OCI-LY7 (cell line): Measurements from ENCODE around the gene RFPL1. TPM values are rescaled to one million over a fixed set of nuclear protein-coding genes. Genes with fewer than 3 reads are reported as not detected.

Source experiments
- BruUV-seq: library from RNA; stranded (reverse); fragments of 400-500 nt; replicated peaks from 2 replicates; lab custom pipeline; 2021; lab: Mats Ljungman, UMichigan
- CTCF ChIA-PET: fragments of 300-600 bp; sonication (Branson Sonifier 250); formaldehyde crosslinking; loops from one replicate; lab custom pipeline; 2022; ENCODE audit warnings: antibody characterized with exemption; ENCODE audit not compliant: unreplicated experiment; lab: Charles Lee
- POLR2A ChIA-PET: fragments of 300-600 bp; sonication (Branson Sonifier 250); formaldehyde crosslinking; loops from one replicate; lab custom pipeline; 2022; ENCODE audit warnings: antibody characterized with exemption; lab: Charles Lee
- DNase-seq: peaks from one replicate; pipeline ENCODE4 v3.0.0-alpha.2; 2015; ENCODE audit warnings: low spot score
- H2AFZ ChIP-seq: fragments of 200-600 bp; sonication (generic), shearing (Covaris generic); 2 replicates; pipeline ENCODE4 v1.6.1; 2014; ENCODE audit warnings: mild to moderate bottlenecking, antibody characterized with exemption, low read length, moderate library complexity
- H3K27ac ChIP-seq: fragments of 200-600 bp; sonication (generic); 2 replicates; pipeline ENCODE4 v1.5.1; 2014; ENCODE audit warnings: mixed run types, low read depth, mild to moderate bottlenecking, moderate library complexity, low read length, inconsistent platforms; ENCODE audit not compliant: poor library complexity, severe bottlenecking
- H3K36me3 ChIP-seq: fragments of 200-600 bp; sonication (generic); 2 replicates; pipeline ENCODE4 v1.6.1; 2014; ENCODE audit warnings: mild to moderate bottlenecking, antibody characterized with exemption, low read length, moderate library complexity, mixed read lengths; ENCODE audit not compliant: insufficient read depth
- H3K4me1 ChIP-seq: fragments of 200-600 bp; sonication (generic); 2 replicates; pipeline ENCODE4 v1.5.1; 2014; ENCODE audit warnings: mild to moderate bottlenecking, low read length; ENCODE audit not compliant: insufficient read depth, poor library complexity, severe bottlenecking
- H3K4me2 ChIP-seq: fragments of 200-600 bp; sonication (generic); 2 replicates; pipeline ENCODE4 v1.6.1; 2014; ENCODE audit warnings: mild to moderate bottlenecking, low read length
- H3K4me3 ChIP-seq: fragments of 200-600 bp; sonication (generic); 2 replicates; pipeline ENCODE4 v1.5.1; 2014; ENCODE audit warnings: mild to moderate bottlenecking, low read depth, low read length; ENCODE audit not compliant: poor library complexity, severe bottlenecking
- H3K79me2 ChIP-seq: fragments of 200-600 bp; sonication (generic); 2 replicates; pipeline ENCODE4 v1.6.1; 2016; ENCODE audit warnings: low read depth, mild to moderate bottlenecking, low read length, moderate library complexity, mixed read lengths; ENCODE audit not compliant: insufficient read depth
- H3K9me2 ChIP-seq: fragments of 200-600 bp; sonication (generic); 2 replicates; pipeline ENCODE4 v1.6.1; 2016; ENCODE audit warnings: mild to moderate bottlenecking, low read length, mixed read lengths; ENCODE audit not compliant: insufficient read depth
- H3K9me3 ChIP-seq: fragments of 200-600 bp; sonication (generic); 2 replicates; pipeline ENCODE4 v1.6.1; 2014; ENCODE audit warnings: mild to moderate bottlenecking, mixed run types, low read length, mixed read lengths
- H4K20me1 ChIP-seq: fragments of 200-600 bp; sonication (generic); 2 replicates; pipeline ENCODE4 v1.6.1; 2014; ENCODE audit warnings: mild to moderate bottlenecking, antibody characterized with exemption, low read length, moderate library complexity, mixed read lengths; ENCODE audit not compliant: insufficient read depth
- EZH2phosphoT487 ChIP-seq: fragments of 200-600 bp; sonication (generic); IDR thresholded peaks from 2 replicates; pipeline ENCODE4 v1.6.1; 2018; ENCODE audit warnings: low read depth, borderline replicate concordance, mild to moderate bottlenecking, mixed run types, antibody characterized with exemption, low read length, moderate library complexity, mixed read lengths
- intact Hi-C: fragments of 100-400 bp; cut with micrococcal nuclease; formaldehyde crosslinking; loops from one replicate; pipeline ENCODE4 v1.10.0; 2022; ENCODE audit not compliant: unreplicated experiment
- total RNA-seq, 2 experiments: library from RNA; depleted of rRNA in 1 of 2; stranded (reverse); fragments of >200 nt in 1 of 2; shearing (Covaris generic) in 1 of 2; gene quantifications; 2 replicates each; pipeline ENCODE4 v1.2.3, GENCODE V29; 2014 to 2022
- TF ChIP-seq, protein P1 (sequence below): fragments of 200-600 bp; sonication (generic); conservative IDR thresholded peaks from 2 replicates; pipeline ENCODE4 v1.5.1; 2014; ENCODE audit warnings: mild to moderate bottlenecking, antibody characterized with exemption, low read length, moderate library complexity, mixed read lengths

Gene RFPL1
- total RNA-seq, 2 experiments from 2014 or later: not detected

DNA sequence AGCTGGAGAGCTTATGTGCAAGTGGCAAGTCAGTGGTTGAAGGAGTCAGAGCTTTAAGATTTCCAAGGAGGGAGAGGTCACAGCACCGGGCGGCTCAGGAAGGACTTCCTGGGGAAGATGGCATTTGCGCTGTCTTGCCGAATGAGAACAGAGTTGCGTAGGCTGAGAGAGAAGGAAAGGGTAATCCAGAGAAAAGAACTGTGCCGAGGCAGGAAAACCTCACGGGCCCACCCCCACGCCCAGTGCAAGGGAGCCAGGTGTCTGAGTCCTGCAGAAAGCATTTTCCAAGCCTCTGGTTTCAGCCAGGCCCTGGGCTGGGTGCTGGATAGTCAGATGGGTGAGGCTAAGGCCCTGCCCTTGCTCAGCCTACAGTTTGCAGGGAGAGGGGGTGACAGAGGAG, 46.8 kb upstream of the RFPL1 start:
- Histone ChIP-seq H3K4me2 (no peak overlapping the region; the same call in 1 of the 2 replicates), H2AFZ (peak overlapping the region; percentile 11; the same call in 1 of the 2 replicates), H3K4me3 (no peak overlapping the region), H3K9me2 (no peaks in the 10 kb centered on the region), H3K36me3 (peaks cover 3% of the 10 kb centered on the region; the same call in 1 of the 2 replicates), H3K9me3 (no peaks in the 10 kb centered on the region), H3K79me2 (peaks cover 18% of the 10 kb centered on the region), H3K4me1 (peaks cover 52% of the 10 kb centered on the region), H4K20me1 (peaks cover 6% of the 10 kb centered on the region; the same call in 1 of the 2 replicates), H3K27ac (no peak overlapping the region)
- no peak for DNase-seq
- intact Hi-C loops: no loop called here
- no peak for TF ChIP-seq EZH2phosphoT487
- CTCF ChIA-PET: no interaction called here
- no TSS peak for BruUV-seq
- POLR2A ChIA-PET: no interaction called here

DNA sequence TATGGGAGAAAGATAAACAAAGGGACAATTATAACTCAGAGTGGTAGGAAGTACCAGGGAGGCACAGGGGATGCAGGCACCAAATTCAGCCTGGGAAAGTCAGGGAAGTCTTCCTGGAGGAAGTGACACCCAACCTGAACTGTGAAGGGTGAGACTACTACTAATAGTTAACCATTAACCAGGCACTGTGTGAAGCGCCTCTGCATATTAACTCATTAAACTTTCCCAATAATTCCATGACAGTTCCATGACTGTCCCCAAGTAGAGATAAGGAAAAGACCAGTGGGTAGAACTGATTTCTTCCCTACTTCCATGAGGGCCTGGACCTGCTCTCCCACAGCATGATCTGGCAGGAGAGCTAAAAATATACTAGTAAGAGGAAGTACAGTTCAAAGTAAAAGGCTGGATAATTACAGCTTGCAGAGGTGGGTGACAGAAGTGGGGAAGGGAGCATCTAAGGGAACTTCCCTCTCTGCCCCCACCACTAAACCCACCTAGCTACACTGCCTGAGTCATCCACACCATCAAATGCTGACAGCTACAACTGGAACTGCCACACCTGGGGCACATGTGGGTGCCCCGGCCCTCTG, 45.3 kb upstream of the RFPL1 start:
- peaks cover 2% of the 10 kb centered on the region for H3K79me2 ChIP-seq
- H3K27ac ChIP-seq: peak overlapping the region; percentile 21
- ChIA-PET POLR2A (interaction anchor here (0.7 to 1.6 kb wide), 2 partner anchors 23 to 375 kb away, joined by 3 to 4 read pairs; no protein-coding TSS in a partner anchor), CTCF (no interaction called here)
- no peak overlapping the region for H3K4me3 ChIP-seq
- no peaks in the 10 kb centered on the region for H3K9me2 ChIP-seq
- TF ChIP-seq, protein P1, sequence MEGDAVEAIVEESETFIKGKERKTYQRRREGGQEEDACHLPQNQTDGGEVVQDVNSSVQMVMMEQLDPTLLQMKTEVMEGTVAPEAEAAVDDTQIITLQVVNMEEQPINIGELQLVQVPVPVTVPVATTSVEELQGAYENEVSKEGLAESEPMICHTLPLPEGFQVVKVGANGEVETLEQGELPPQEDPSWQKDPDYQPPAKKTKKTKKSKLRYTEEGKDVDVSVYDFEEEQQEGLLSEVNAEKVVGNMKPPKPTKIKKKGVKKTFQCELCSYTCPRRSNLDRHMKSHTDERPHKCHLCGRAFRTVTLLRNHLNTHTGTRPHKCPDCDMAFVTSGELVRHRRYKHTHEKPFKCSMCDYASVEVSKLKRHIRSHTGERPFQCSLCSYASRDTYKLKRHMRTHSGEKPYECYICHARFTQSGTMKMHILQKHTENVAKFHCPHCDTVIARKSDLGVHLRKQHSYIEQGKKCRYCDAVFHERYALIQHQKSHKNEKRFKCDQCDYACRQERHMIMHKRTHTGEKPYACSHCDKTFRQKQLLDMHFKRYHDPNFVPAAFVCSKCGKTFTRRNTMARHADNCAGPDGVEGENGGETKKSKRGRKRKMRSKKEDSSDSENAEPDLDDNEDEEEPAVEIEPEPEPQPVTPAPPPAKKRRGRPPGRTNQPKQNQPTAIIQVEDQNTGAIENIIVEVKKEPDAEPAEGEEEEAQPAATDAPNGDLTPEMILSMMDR: no peak
- no peak for TF ChIP-seq EZH2phosphoT487
- peak; percentile 37 for DNase-seq
- H3K4me2 ChIP-seq: peak overlapping the region; percentile 13
- H4K20me1 ChIP-seq: no peaks in the 10 kb centered on the region
- no peaks in the 10 kb centered on the region for H3K9me3 ChIP-seq
- H3K4me1 ChIP-seq: peaks cover 44% of the 10 kb centered on the region
- H2AFZ ChIP-seq: peak overlapping the region; percentile 26; the same call in 1 of the 2 replicates
- intact Hi-C loops: no loop called here
- BruUV-seq: no TSS peak
- no peaks in the 10 kb centered on the region for H3K36me3 ChIP-seq

DNA sequence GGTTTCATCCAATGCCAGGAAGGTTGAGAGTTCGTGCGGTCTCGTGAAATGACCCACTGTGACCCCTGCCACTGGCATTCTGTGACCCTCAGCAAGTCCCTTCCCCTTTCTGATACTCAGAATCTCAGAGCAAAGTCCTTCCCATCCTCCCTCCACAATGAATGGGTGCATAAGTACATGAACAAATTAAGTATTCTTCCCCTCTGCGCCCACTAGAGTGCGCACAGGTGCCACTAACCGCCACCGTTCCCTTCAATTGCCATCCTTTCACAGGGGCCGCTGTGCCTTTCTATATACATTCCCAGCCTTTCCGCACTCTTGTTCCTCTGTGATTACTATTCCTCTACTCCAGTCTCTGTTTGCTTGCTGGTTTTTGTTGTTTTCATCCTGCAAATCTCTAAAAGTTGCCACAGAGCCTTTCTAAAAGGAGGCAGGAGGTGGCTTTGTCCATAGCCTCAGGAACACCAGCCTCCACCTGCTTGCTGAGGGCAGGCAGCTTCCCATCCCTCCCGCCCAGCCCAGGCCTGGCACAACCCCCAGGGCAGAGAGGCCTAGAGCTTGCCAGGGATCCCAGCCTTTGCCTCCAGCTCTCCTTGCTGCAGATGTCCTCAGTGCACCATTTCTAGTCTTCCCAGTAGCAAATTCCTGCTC, 43.3 kb upstream of the RFPL1 start:
- no peak for TF ChIP-seq EZH2phosphoT487
- TF ChIP-seq, protein P1: peak; percentile 95
- ChIA-PET CTCF (interaction anchor here (0.6 kb wide), 1 partner anchor 45 kb away, joined by 13 read pairs; no protein-coding TSS in a partner anchor), POLR2A (no interaction called here)
- H3K9me2 ChIP-seq: no peaks in the 10 kb centered on the region
- intact Hi-C loops: loop anchor here (1.0 to 5.0 kb wide), 3 partner anchors 77 to 612 kb away; no protein-coding TSS in a partner anchor
- no peaks in the 10 kb centered on the region for H3K9me3 ChIP-seq
- no peaks in the 10 kb centered on the region for H3K79me2 ChIP-seq
- no peak overlapping the region for H3K4me3 ChIP-seq
- no peak overlapping the region for H3K27ac ChIP-seq
- no peak overlapping the region for H2AFZ ChIP-seq
- H3K4me2 ChIP-seq: no peak overlapping the region
- BruUV-seq: no TSS peak
- DNase-seq: peak; percentile 82
- peaks cover 36% of the 10 kb centered on the region for H3K4me1 ChIP-seq
- H4K20me1 ChIP-seq: no peaks in the 10 kb centered on the region
- H3K36me3 ChIP-seq: no peaks in the 10 kb centered on the region
